Osteoblast (primary cell): ENCODE results near the gene BTBD1. TPM values are rescaled to one million over a fixed set of nuclear protein-coding genes. Genes with fewer than 3 reads are reported as not detected.

Experiments used
- DNase-seq: peaks from one replicate; pipeline ENCODE4 v3.0.0; 2011; ENCODE audit warnings: low spot score, mixed read lengths; ENCODE audit not compliant: insufficient read length; ENCODE audit errors: missing footprints
- H2AFZ ChIP-seq: 2 replicates; pipeline ENCODE4 v1.6.0; 2011; ENCODE audit warnings: mild to moderate bottlenecking, low read length
- H3K27ac ChIP-seq: 2 replicates; pipeline ENCODE4 v1.5.1; 2011; ENCODE audit warnings: mild to moderate bottlenecking, low read depth, low read length, moderate library complexity
- H3K27me3 ChIP-seq: 2 replicates; pipeline ENCODE4 v1.6.0; 2012; ENCODE audit warnings: mild to moderate bottlenecking, control low read depth, inconsistent platforms, low read length, moderate library complexity; ENCODE audit not compliant: insufficient read depth
- H3K36me3 ChIP-seq: 2 replicates; pipeline ENCODE4 v1.5.1; 2011; ENCODE audit warnings: mild to moderate bottlenecking, low read length, control low read depth, moderate library complexity; ENCODE audit not compliant: insufficient read depth
- H3K4me1 ChIP-seq: 2 replicates; pipeline ENCODE4 v1.5.1; 2011; ENCODE audit warnings: mild to moderate bottlenecking, low read length, control low read depth, moderate library complexity; ENCODE audit not compliant: insufficient read depth
- H3K4me2 ChIP-seq: 2 replicates; pipeline ENCODE4 v1.6.0; 2011; ENCODE audit warnings: mild to moderate bottlenecking, low read length; ENCODE audit not compliant: insufficient read depth
- H3K4me3 ChIP-seq: fragments of 200-600 bp; sonication (generic); 3 replicates; pipeline ENCODE4 v1.5.1; 2012; ENCODE audit warnings: mild to moderate bottlenecking, low read length, inconsistent platforms; ENCODE audit not compliant: insufficient read depth
- H3K79me2 ChIP-seq: 2 replicates; pipeline ENCODE4 v1.6.0; 2012; ENCODE audit warnings: mild to moderate bottlenecking, low read length, control low read depth, inconsistent platforms; ENCODE audit not compliant: insufficient read depth
- H3K9me3 ChIP-seq: 2 replicates; pipeline ENCODE4 v1.5.1; 2011; ENCODE audit warnings: low read depth, low read length, control low read depth
- H4K20me1 ChIP-seq: 2 replicates; pipeline ENCODE4 v1.6.0; 2012; ENCODE audit warnings: mild to moderate bottlenecking, low read length, control low read depth; ENCODE audit not compliant: insufficient read depth
- CTCF ChIP-seq: IDR thresholded peaks from 2 replicates; pipeline ENCODE4 v1.5.1; 2011; ENCODE audit warnings: mild to moderate bottlenecking, low read depth, low read length, moderate library complexity; ENCODE audit errors: extremely low read depth
- total RNA-seq: library from RNA; depleted of rRNA; stranded (reverse); fragments of >200 nt; gene quantifications from 2 replicates; pipeline ENCODE4 v1.2.3, GENCODE V29; 2012

BTBD1 gene
- total RNA-seq, 1 donor: 88.3 TPM

- H2AFZ ChIP-seq: no peak overlapping the region
- H3K9me3 ChIP-seq: no peaks in the 10 kb centered on the region
- no peak for DNase-seq
- H4K20me1 ChIP-seq: no peaks in the 10 kb centered on the region
- no peak for TF ChIP-seq CTCF
- no peaks in the 10 kb centered on the region for H3K27me3 ChIP-seq
- H3K4me3 ChIP-seq: no peak overlapping the region
- H3K27ac ChIP-seq: no peak overlapping the region
- H3K4me2 ChIP-seq: no peak overlapping the region
- peaks cover 13% of the 10 kb centered on the region for H3K4me1 ChIP-seq
- no peaks in the 10 kb centered on the region for H3K79me2 ChIP-seq
- H3K36me3 ChIP-seq: no peaks in the 10 kb centered on the region
Measured at GRCh38 chr15:82970696-82971095, 96.4 kb downstream of the BTBD1 start.

GRCh38 chr15:82970078-82970686 is 96.9 kb downstream of the BTBD1 start:
- no peak for TF ChIP-seq CTCF
- Histone ChIP-seq H3K79me2 (no peaks in the 10 kb centered on the region), H3K27ac (no peak overlapping the region), H3K4me3 (no peak overlapping the region), H3K4me1 (peaks cover 13% of the 10 kb centered on the region), H3K9me3 (no peaks in the 10 kb centered on the region), H2AFZ (no peak overlapping the region), H3K27me3 (no peaks in the 10 kb centered on the region), H3K4me2 (no peak overlapping the region), H3K36me3 (no peaks in the 10 kb centered on the region), H4K20me1 (no peaks in the 10 kb centered on the region)
- DNase-seq: no peak

- Histone ChIP-seq H3K79me2 (no peaks in the 10 kb centered on the region), H3K4me1 (peaks cover 13% of the 10 kb centered on the region), H3K27ac (no peak overlapping the region), H3K4me3 (no peak overlapping the region), H3K4me2 (no peak overlapping the region), H3K36me3 (no peaks in the 10 kb centered on the region), H3K9me3 (no peaks in the 10 kb centered on the region), H2AFZ (no peak overlapping the region), H3K27me3 (no peaks in the 10 kb centered on the region), H4K20me1 (no peaks in the 10 kb centered on the region)
- TF ChIP-seq CTCF: no peak
- no peak for DNase-seq
Measured at GRCh38 chr15:82969353-82969752, 97.7 kb downstream of the BTBD1 start.

- H4K20me1 ChIP-seq: no peaks in the 10 kb centered on the region
- peak overlapping the region; percentile 18 for H3K4me2 ChIP-seq
- no peak for TF ChIP-seq CTCF
- H3K36me3 ChIP-seq: no peaks in the 10 kb centered on the region
- H3K27me3 ChIP-seq: no peaks in the 10 kb centered on the region
- no peaks in the 10 kb centered on the region for H3K9me3 ChIP-seq
- H3K4me1 ChIP-seq: peaks cover 20% of the 10 kb centered on the region
- no peak overlapping the region for H2AFZ ChIP-seq
- DNase-seq: peak; percentile 84
- no peaks in the 10 kb centered on the region for H3K79me2 ChIP-seq
- no peak overlapping the region for H3K4me3 ChIP-seq
- no peak overlapping the region for H3K27ac ChIP-seq
Measured at GRCh38 chr15:82968066-82968465, 99.0 kb downstream of the BTBD1 start.
